Measurements from ENCODE around the gene ADAT3. TPM values are rescaled to one million over a fixed set of nuclear protein-coding genes. Genes with fewer than 3 reads are reported as not detected.

Gene ADAT3
- total RNA-seq, 2 experiments from 2014 or later, result 7.6 to 9.3 TPM

GRCh38 chr19:1933942-1934341 lies 28.7 kb downstream of the ADAT3 start:
- H3K36me3 Mint-ChIP-seq, result peaks cover 19% of the 10 kb centered on the region

GRCh38 chr19:1935484-1936208 lies 30.4 kb downstream of the ADAT3 start:
- peaks cover 15% of the 10 kb centered on the region for H3K4me1 Mint-ChIP-seq
- DNase-seq, result no peak
- H3K36me3 Mint-ChIP-seq, result peaks cover 19% of the 10 kb centered on the region
- H3K27ac Mint-ChIP-seq, result no peak overlapping the region
- POLR2A ChIA-PET, result no interaction called here
- H3K27me3 Mint-ChIP-seq, result peaks cover 9% of the 10 kb centered on the region
- peaks cover 16% of the 10 kb centered on the region for H3K9me3 Mint-ChIP-seq
- H3K4me3 Mint-ChIP-seq, result no peak overlapping the region
- peak; percentile 10 for ATAC-seq (ENCODE audit: low read depth)

More at GRCh38 chr19:1933942-1934341, 28.7 kb downstream of the ADAT3 start:
- Mint-ChIP-seq H3K27ac (no peak overlapping the region), H3K4me3 (no peak overlapping the region), H3K27me3 (peaks cover 13% of the 10 kb centered on the region), H3K9me3 (peaks cover 16% of the 10 kb centered on the region), H3K4me1 (peaks cover 7% of the 10 kb centered on the region)
- ATAC-seq (ENCODE audit: low read depth) (no peak), DNase-seq (no peak)
- POLR2A ChIA-PET, result no interaction called here

GRCh38 chr19:1936430-1936829 lies 31.2 kb downstream of the ADAT3 start:
- H3K9me3 Mint-ChIP-seq, result peaks cover 16% of the 10 kb centered on the region
- POLR2A ChIA-PET, result no interaction called here
- H3K27me3 Mint-ChIP-seq, result peaks cover 6% of the 10 kb centered on the region
- ATAC-seq (ENCODE audit: low read depth) (no peak), DNase-seq (no peak)
- H3K4me1 Mint-ChIP-seq, result peaks cover 15% of the 10 kb centered on the region
- peak overlapping the region; percentile 67 for H3K27ac Mint-ChIP-seq
- H3K36me3 Mint-ChIP-seq, result peaks cover 19% of the 10 kb centered on the region
- H3K4me3 Mint-ChIP-seq, result no peak overlapping the region

- peak overlapping the region; percentile 67 for H3K27ac Mint-ChIP-seq
- peaks cover 14% of the 10 kb centered on the region for H3K36me3 Mint-ChIP-seq
- ATAC-seq (ENCODE audit: low read depth) (no peak), DNase-seq (no peak)
- H3K27me3 Mint-ChIP-seq, result peaks cover 6% of the 10 kb centered on the region
- POLR2A ChIA-PET, result no interaction called here
- no peak overlapping the region for H3K4me3 Mint-ChIP-seq
- peaks cover 15% of the 10 kb centered on the region for H3K4me1 Mint-ChIP-seq
- H3K9me3 Mint-ChIP-seq, result peaks cover 12% of the 10 kb centered on the region
These were observed 31.9 kb downstream of the ADAT3 start for GRCh38 chr19:1936916-1937610.

- H3K9me3 Mint-ChIP-seq, result peaks cover 9% of the 10 kb centered on the region
- H3K27ac Mint-ChIP-seq, result no peak overlapping the region
- peaks cover 3% of the 10 kb centered on the region for H3K27me3 Mint-ChIP-seq
These were observed 32.9 kb downstream of the ADAT3 start for GRCh38 chr19:1938071-1938470.

DNA sequence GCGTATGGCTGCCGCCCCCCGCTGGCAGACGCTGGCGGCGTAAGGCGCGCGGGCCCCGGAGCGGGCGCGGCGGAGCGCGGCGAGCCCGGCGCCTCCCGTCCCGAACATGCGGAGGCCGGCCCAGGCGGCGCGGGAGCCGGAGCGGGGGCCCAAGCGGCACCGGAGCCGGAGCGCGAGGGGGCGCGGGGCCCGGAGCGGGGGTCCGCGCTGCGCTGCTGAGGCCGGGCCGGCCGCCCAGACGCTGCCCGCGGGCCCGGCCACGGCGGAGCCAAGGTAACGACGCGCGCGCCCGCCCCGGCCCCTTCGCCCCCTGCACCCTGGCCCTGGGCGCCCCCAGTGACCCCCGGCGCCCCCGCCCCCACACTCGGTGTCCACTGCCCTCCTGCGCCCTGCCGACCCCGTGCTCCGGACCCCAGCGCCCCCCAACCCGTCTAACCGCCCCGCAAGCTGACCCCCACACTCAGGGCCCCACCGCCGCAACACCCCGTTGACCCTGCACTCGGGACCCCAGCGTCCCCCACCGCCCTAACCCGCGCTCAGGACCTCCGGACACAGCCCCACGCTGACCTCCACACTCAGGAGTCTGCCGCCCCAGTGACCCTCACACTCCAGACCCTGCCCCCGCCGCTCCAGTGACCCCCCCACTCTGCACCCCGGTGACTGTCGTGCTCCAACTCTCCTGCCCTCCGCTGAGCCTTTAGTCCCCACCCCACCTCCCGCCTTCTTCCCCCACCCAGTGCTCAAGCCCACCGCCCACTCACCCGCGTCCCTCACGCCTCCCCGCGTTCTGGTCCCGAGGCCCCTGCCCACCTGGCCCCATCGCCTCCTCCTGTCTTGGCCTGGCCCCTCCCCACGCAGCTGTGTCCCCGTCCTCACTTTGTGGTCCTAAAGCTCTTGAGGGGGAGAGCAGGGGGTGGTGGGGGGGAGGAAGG lies 36.2 kb downstream of the ADAT3 start, which contains the start of gene CSNK1G2:
CSNK1G2 (plus strand) TSS at position 27 of the 932 bp plus-strand sequence. CDS start 28,601 bp downstream, outside the sequence.
- DNase-seq, result no peak
- peak; percentile 52 for ATAC-seq (ENCODE audit: low read depth)
- POLR2A ChIA-PET, result interaction anchor here (0.6 to 2.2 kb wide), 8 partner anchors 12 to 423 kb away, joined by 3 to 11 read pairs (median 4); partner anchors contain the start of gene ABHD17A

More at GRCh38 chr19:1938071-1938470, 32.9 kb downstream of the ADAT3 start:
- Mint-ChIP-seq H3K36me3 (peaks cover 14% of the 10 kb centered on the region), H3K4me3 (no peak overlapping the region), H3K4me1 (peaks cover 18% of the 10 kb centered on the region)
- DNase-seq, result no peak
- POLR2A ChIA-PET, result interaction anchor here (0.7 to 1.2 kb wide), 2 partner anchors 42 to 124 kb away, joined by 6 read pairs; no protein-coding TSS in a partner anchor
- no peak for ATAC-seq (ENCODE audit: low read depth)

DNA sequence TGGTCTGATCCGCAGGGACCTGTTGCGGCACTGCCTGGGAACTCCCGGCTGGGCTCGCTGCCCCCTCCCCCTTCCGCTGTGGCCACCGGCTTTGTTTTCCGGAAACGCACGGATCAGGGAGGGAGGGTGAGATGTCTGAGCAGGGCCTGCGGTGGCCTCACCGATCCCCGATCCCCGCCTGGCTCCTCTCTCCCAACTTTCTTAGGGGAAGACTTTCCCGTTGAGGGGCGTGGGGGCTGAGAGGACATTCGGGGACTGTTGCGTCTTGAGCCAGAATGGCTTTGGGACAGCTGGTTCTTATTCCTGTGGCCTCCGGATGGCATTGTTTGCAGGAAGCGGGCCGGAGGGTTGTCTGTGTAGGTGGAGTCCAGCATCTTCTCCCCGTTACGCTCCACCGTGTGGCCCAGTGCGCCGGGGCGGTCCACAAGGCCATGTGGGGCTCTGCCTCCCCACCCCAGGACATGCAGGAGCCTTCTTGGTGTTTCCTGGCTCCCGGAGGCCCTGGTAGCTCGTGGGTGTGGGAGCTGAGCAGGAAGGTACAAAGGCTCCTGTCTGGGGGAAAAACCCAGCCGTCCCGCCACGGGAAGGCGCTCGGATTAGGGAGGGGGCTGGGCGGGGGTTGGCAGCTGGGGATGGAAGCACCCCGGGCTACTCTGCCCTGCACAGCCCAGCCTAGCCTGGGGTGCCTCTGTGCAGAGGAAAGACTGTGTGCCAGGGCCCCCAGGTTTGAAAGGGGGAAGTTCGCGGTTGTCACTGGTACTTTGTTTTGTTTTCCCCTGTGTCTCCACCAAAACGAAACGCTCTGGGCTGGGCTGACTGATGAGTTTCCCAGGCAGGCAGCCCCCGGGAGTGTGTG lies 37.1 kb downstream of the ADAT3 start:
- ATAC-seq (ENCODE audit: low read depth) (peak; percentile 48), DNase-seq (peak; percentile 81)
- POLR2A ChIA-PET, result interaction anchor here (0.6 to 2.2 kb wide), 13 partner anchors 11 to 422 kb away, joined by 3 to 11 read pairs (median 4); partner anchors contain the start of gene ABHD17A
- Mint-ChIP-seq H3K36me3 (peaks cover 4% of the 10 kb centered on the region), H3K4me3 (peak overlapping the region; percentile 97), H3K27me3 (no peaks in the 10 kb centered on the region), H3K27ac (peak overlapping the region; percentile 95), H3K4me1 (peaks cover 23% of the 10 kb centered on the region), H3K9me3 (no peaks in the 10 kb centered on the region)

More for the DNA sequence above, 36.2 kb downstream of the ADAT3 start, which contains the start of gene CSNK1G2:
- Mint-ChIP-seq H3K27me3 (peaks cover 3% of the 10 kb centered on the region), H3K9me3 (no peaks in the 10 kb centered on the region), H3K36me3 (peaks cover 8% of the 10 kb centered on the region), H3K4me1 (peaks cover 24% of the 10 kb centered on the region), H3K4me3 (peak within 1 kb of the TSS; percentile 97), H3K27ac (peak within 1 kb of the TSS; percentile 95)

- Mint-ChIP-seq H3K27ac (peak overlapping the region; percentile 95), H3K27me3 (no peaks in the 10 kb centered on the region), H3K36me3 (peaks cover 4% of the 10 kb centered on the region), H3K4me1 (peaks cover 23% of the 10 kb centered on the region), H3K4me3 (peak overlapping the region; percentile 97), H3K9me3 (no peaks in the 10 kb centered on the region)
- DNase-seq, result no peak
- POLR2A ChIA-PET, result interaction anchor here (0.6 to 2.2 kb wide), 9 partner anchors 19 to 145 kb away, joined by 3 to 11 read pairs (median 3); no protein-coding TSS in a partner anchor
- ATAC-seq (ENCODE audit: low read depth), result no peak
These were observed 37.8 kb downstream of the ADAT3 start for GRCh38 chr19:1942934-1943555.

DNA sequence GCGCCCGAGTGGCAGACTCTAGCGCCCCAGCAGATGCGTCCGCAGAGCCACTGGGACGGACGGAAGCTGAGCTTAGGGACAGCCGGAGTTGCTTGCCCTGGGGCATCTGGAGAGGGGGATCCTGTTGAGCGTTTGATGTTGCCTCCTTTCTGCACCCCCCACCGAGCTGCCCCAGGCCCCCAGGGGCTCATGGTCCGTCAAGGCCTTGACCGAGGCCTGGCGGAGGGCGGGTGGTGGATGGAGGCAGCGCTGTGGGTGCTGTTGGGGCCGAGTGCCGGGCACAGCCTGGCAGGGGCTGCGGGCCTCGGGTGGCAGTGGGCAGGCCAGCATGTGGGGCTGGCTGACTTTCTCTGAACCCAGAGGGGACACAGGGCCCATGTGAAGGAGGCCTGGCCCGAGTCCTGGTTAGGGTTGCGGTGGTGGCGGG lies 38.5 kb downstream of the ADAT3 start:
- Mint-ChIP-seq H3K36me3 (peaks cover 4% of the 10 kb centered on the region), H3K4me3 (peak overlapping the region; percentile 97), H3K27me3 (no peaks in the 10 kb centered on the region), H3K9me3 (no peaks in the 10 kb centered on the region), H3K27ac (peak overlapping the region; percentile 95), H3K4me1 (peaks cover 23% of the 10 kb centered on the region)
- no peak for DNase-seq
- ATAC-seq (ENCODE audit: low read depth), result no peak
- POLR2A ChIA-PET, result interaction anchor here (0.7 to 2.2 kb wide), 4 partner anchors 23 to 119 kb away, joined by 3 to 10 read pairs (median 5); no protein-coding TSS in a partner anchor

DNA sequence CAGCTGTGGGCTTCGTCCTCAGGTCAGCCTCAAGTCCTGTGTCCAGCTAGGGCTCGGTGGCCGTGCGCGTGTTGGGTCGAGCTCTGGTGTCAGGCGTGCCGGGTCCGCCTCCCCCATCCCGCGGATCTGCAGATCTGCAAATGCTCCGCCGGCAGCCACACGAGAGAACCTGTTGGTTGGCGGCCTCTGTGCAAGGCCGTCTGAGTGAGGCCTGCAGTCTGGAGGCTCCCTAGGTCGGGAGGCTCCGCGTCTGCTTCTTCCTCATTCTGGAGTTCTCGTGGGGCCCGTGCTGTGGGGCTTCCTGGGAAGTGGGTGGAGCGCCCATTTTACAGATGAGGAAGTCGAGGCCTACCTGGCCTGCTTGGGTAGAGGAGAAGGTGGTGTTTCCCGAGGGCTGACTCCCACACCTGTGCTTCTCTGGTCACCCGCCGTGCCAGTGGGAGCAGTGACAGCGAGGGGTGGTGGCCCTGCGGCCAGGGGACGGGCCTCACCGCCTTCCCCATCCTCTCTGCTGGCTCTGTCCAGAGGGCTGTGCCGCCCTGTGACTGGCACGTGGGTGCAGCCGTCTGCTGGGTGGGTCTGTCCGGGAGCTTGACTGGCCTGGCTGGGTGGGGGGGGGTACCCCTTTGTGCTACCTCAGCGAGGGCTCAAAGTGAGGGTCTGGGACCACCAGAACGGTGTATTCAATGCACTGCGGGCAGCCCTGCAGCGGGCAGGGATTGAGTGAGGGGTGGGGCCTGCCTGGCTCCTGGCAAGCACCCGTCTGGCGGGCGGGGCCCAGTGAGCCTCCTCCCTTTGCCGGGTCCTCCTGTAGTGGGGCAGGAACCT lies 39.1 kb downstream of the ADAT3 start:
- H3K4me3 Mint-ChIP-seq, result peak overlapping the region; percentile 48

More for the DNA sequence above, 39.1 kb downstream of the ADAT3 start:
- Mint-ChIP-seq H3K9me3 (no peaks in the 10 kb centered on the region), H3K27ac (no peak overlapping the region), H3K27me3 (no peaks in the 10 kb centered on the region), H3K4me1 (peaks cover 25% of the 10 kb centered on the region), H3K36me3 (peaks cover 7% of the 10 kb centered on the region)
- DNase-seq (no peak), ATAC-seq (ENCODE audit: low read depth) (no peak)
- POLR2A ChIA-PET, result interaction anchor here (2.0 kb wide), 1 partner anchor 80 kb away, joined by 6 read pairs; no protein-coding TSS in a partner anchor

All from activated naive CD8-positive, alpha-beta T cell treated with anti-CD3 and anti-CD28 coated beads, Interleukin-2, amount 10 ng/mL, durations not matched to agents 7 days and 5 days (primary cell).